GM18861 (cell line): Measurements from ENCODE around the gene CCNK.

Experiments used
- ATAC-seq: cut with Tn5 transposase; IDR thresholded peaks from one replicate; pipeline ENCODE4 v1.9.1; 2021; ENCODE audit not compliant: unreplicated experiment

The CCNK gene

GRCh38 chr14:99480917-99481744, at the start of gene CCNK:
CCNK (plus strand) TSS chr14:99481409; CDS start chr14:99492678, 11,269 bp downstream.
- ATAC-seq, result peak; percentile 85

- ATAC-seq, result no peak
Measured at GRCh38 chr14:99431986-99432385, 49.2 kb upstream of the CCNK start.

DNA sequence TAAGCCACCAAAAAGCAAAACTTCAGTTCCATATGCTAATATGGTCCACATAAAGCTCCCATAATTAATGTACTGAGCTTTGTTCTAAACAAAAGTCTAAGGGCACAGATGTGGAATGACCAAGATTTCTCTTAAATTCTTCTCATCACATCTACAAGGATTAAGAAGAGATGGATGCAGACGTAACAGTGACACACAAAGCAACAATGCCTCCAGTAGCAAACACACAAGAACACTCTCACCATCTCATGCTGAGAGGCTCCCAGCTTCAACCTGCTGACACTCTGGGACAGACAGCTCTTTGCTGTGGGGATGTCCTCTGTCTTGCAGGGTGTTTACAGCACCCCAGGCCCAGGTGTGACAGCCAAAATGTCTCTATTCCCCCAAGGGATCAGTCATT, 48.7 kb upstream of the CCNK start:
- ATAC-seq, result no peak

DNA sequence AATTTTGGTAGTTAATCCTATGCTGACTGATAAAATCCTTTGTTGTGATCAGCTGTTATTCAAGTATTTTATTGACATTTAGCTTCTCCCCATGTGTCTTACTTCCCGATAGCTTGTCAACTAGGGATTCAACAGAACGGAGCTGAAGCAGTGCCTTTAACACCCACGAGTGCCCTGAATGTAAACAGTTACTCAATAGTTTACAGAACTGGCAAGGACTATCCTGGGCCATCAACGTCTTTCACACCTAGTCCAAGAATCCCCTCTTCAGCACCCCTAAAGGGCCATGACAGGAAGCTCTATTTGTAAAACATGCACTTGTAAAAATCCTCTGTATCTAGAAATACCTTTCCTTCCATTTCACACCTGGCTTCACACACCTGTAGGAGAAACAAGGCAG, 45.9 kb upstream of the CCNK start:
- no peak for ATAC-seq

DNA sequence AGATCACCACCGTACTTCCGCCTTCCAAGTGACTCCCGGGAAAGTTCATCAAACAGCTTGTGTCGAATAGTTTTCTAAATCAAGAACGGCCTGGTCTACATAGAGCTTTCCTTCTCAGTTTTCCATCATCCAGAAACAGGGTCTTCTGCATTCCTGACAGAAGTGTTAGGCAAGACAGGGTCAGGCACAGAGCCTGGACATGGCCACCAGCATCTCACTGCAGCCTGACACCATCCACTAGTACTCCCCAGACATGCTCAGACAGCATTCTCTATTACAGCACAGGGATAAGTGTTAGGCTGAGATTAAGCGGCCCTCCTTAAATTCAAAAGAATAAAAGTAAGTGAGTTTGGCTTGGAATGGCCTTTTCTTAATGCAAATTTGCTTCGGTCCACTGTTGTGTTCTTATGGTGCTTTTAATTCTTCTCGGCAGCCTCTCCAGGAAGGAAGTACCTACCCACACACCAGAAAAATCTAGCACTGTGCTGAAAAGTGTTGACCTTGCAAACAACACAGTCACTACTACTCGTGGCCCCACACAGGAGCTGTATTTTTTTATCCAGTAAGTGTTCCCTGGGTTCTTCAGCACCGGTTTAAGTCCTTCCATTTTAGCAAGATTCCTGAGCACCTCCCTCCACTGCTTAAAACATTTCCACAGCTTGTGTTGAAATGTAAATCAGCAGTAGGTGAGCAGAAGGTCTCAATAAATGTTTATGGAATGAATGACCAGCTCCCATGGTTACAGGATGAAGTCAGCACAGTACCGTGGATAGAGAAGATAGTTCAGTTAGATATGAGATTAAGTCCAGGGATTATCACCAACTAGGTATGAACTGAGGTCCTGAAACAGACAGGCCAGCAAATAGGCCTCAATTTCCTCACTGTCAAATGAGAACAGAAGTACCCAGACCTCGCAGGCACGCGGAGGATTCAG, 44.7 kb upstream of the CCNK start:
- ATAC-seq, result no peak

GRCh38 chr14:99437706-99438105, 43.5 kb upstream of the CCNK start:
- no peak for ATAC-seq

GRCh38 chr14:99440278-99440677, 40.9 kb upstream of the CCNK start:
- no peak for ATAC-seq

GRCh38 chr14:99441157-99441870, 39.9 kb upstream of the CCNK start:
- no peak for ATAC-seq

- ATAC-seq, result no peak
Measured at GRCh38 chr14:99441918-99442317, 39.3 kb upstream of the CCNK start.

DNA sequence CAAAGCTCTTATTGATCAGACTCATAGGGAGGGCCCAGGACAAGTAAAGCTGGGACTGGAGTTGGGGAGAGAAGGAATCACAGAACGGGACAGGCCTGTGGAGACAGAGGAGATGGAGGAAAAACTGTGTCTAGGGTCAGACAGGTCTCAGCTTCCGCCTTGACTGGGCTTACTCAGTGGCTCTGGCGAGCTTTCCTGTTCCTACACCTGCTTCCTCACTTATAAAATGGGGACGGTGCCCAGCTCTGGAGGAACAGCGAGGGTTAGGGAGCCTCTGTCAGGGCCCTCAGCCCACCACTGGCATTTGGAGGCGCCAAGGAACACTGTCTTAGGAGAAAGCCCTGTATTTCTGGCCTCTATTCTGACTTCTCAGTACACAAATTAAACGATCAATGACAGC, 35.3 kb upstream of the CCNK start:
- ATAC-seq, result no peak

GRCh38 chr14:99447739-99448138, 33.5 kb upstream of the CCNK start:
- no peak for ATAC-seq

DNA sequence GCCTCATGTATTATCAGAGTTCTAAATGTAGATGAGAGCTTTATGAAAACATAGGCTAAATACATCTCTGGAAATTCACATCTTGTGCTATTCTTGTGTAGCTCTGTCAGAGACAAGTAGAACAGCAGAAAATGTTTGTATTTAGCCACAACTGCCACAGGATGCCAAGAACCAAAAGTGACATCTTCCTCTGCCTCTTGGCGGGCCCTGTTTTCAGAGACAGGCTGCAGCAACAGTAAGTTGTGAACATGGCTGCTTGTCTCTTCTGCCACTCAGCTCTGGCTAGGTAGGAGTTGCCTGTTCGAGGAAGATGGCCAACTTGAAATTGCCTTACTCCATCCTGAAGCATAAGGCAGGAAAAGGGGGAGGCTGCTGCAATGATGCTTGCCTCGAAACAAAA, 30.9 kb upstream of the CCNK start:
- ATAC-seq, result no peak

- ATAC-seq, result no peak
Measured at GRCh38 chr14:99451234-99451633, 30.0 kb upstream of the CCNK start.

GRCh38 chr14:99452968-99453367, 28.2 kb upstream of the CCNK start:
- ATAC-seq, result no peak

DNA sequence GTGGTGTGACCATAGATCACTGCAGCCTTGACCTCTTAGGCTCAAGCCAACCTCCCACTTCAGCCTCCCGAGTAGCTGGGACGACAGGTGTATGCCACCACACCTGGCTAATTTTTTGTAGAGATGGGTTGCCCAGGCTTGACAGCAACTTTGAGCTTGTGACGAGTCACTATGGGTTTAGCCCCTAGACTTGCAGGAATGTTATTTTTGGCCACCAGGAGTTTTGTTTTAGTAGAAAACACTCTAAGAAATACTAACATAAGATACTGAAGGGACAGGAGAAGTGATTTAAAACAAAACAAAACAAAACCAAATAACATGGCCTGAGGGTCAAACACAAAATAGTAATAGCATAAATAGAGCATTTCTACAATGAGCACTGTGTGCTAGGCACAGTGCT, 27.0 kb upstream of the CCNK start:
- no peak for ATAC-seq

GRCh38 chr14:99459481-99460100, 21.6 kb upstream of the CCNK start:
- no peak for ATAC-seq

DNA sequence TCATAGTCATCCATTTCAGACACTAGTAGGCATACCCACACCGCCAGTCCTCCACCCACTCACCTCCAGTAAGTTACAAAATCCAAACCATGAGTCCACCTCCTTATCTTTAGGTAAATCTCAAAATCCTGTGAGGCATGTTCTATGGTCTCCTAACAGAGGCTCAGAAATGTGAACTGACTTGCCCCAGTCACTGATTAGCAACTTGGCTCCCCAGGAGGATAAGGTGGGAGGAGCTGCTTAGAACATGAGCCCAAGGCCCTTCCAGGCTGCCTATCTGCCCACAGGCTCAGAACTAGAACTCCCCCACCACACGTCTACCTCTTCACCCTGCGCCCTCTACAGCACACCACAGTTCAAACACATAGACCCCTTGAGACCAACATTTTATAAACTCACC, 20.4 kb upstream of the CCNK start:
- ATAC-seq, result no peak

GRCh38 chr14:99461411-99462085, 19.7 kb upstream of the CCNK start:
- ATAC-seq, result no peak

DNA sequence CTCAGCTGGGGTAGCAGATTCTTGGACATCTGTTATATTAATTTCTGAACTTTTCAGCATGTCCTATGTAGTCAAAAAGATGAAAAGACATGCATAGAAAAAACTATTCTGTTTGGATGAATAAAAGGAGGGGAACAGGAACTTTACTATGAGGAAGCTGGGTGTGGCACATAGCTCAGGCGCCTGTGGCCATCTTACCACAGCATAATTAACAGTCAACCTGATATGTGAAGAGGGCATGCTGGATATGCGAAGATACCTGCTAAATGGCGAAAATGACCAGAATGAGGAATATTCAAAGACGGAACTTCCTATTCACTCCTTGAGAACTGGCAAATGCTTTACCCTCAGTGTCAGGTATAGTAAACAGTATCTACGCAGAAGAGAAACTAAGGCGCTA, 19.0 kb upstream of the CCNK start:
- no peak for ATAC-seq

GRCh38 chr14:99463974-99464373, 17.2 kb upstream of the CCNK start:
- ATAC-seq, result no peak
